Measurements from ENCODE around the gene FBXL15.

FBXL15 gene

GRCh38 chr10:102457591-102458150 is 37.0 kb downstream of the FBXL15 start:
- no peak for DNase-seq

- DNase-seq: no peak
Observed at GRCh38 chr10:102458656-102459055, 38.0 kb downstream of the FBXL15 start.

- DNase-seq: no peak
Observed at GRCh38 chr10:102460836-102461186, 40.2 kb downstream of the FBXL15 start.

- DNase-seq: peak; percentile 85
Observed at GRCh38 chr10:102461187-102462054, 40.8 kb downstream of the FBXL15 start.

- no peak for DNase-seq
Observed at GRCh38 chr10:102462512-102463054, 41.9 kb downstream of the FBXL15 start.

GRCh38 chr10:102463983-102464382 is 43.3 kb downstream of the FBXL15 start:
- no peak for DNase-seq

GRCh38 chr10:102465466-102465865 is 44.8 kb downstream of the FBXL15 start:
- no peak for DNase-seq

GRCh38 chr10:102467318-102467717 is 46.7 kb downstream of the FBXL15 start:
- DNase-seq: no peak

GRCh38 chr10:102467971-102468438 is 47.4 kb downstream of the FBXL15 start:
- no peak for DNase-seq

GRCh38 chr10:102468683-102469082 is 48.0 kb downstream of the FBXL15 start:
- DNase-seq: no peak

GRCh38 chr10:102470579-102471546 is 50.2 kb downstream of the FBXL15 start:
- DNase-seq: no peak

Data from kidney glomerular epithelial cell (primary cell).